SK-N-MC (cell line): ENCODE data around the gene DEPDC1B.

Experiments used
- EZH2 ChIP-seq: fragments of 200-600 bp; sonication (generic); IDR thresholded peaks from one replicate; pipeline ENCODE4 v1.6.1; 2017; ENCODE audit warnings: antibody characterized with exemption
- FOXP2 ChIP-seq: optimal IDR thresholded peaks from 2 replicates; pipeline ENCODE3; 2011; ENCODE audit warnings: mild to moderate bottlenecking, moderate library complexity; ENCODE audit not compliant: insufficient read depth; ENCODE audit errors: extremely low read length, control extremely low read depth
- POLR2AphosphoS5 ChIP-seq: IDR thresholded peaks from 2 replicates; pipeline ENCODE4 v1.6.1; 2012; ENCODE audit warnings: mild to moderate bottlenecking, low read depth, low read length, borderline replicate concordance

DNA sequence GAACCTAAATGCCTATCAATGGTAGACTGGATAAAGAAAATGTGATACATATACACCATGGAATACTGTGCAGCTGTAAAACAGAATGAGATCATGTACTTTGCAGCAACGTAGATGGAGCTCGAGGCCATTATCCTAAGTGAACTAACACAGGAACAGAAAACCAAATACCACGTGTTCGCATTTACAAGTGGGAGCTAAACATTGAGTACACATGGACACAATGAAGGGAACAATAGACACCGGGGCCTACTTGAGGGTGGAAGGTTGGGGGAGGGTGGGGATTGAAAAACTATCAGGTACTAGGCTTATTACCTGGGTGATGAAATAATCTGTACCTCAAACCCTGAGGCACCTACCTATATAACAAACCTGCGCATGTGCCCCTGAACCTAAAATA lies 22.4 kb upstream of the DEPDC1B start:
- TF ChIP-seq POLR2AphosphoS5 (no peak), EZH2 (no peak), FOXP2 (no peak)
